ENCODE data around the gene CPLX4.

DNA sequence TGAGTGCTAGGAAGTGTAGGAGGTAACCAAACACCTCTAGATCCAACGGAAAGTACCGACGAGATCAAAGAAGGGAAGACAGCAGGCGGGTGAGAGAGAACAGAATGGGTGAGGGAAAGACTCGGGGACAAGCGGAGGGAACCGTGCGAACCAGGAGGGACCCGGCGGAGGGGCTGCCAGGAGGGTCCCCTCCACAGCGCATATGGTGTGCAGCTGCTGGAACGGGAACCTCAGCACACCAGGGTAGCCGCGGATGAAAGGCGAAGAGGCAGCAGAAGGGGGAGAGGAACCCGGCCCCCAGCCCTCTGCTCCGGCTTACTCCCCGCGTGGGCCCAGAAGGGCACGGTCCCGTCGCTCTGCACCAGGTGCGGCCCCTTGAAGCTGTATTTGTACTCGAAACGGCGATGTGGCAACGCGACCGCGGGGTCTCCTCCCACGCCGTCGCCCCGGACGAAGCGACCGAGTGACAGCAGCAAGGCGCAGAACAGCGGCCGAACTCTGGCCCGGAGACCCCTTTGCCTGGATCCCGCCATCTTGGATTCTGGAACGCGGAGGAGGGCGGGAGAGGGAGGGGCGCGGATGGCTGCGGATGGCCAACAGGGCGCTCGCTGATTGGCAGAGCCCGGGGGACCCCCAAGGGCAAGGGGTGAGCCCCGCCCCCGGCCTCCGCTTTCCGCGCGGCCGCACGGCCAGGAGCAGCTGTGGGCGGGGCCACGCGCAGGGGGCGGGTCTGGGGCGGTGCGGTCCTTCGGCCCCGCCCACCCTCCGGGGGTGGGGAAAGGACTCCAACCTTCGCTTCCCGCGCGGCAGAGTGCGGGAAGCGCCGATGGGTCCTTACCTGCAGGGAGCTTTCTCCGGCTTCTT lies 40.5 kb upstream of the CPLX4 start, which contains the start of gene LMAN1:
- TF ChIP-seq ZNF274 (IDR thresholded peaks at IDR 0.05; ENCODE audit: borderline replicate concordance, extremely low read depth, low read length) (no peak), POLR2A (IDR thresholded peaks at IDR 0.05; ENCODE audit: control extremely low read depth in 1 of 2, low read depth in 2 of 2, low read length in 2 of 2) (peak; percentile 67 to 97), SIRT6 (IDR thresholded peaks at IDR 0.05; ENCODE audit: low read length) (no peak), PHF8 (conservative IDR thresholded peaks at IDR 0.05; ENCODE audit: low read depth, low read length) (peak; percentile 88), SP1 (IDR thresholded peaks at IDR 0.05; ENCODE audit: low read depth, low read length) (peak; percentile 55; the same call in 1 of the 2 replicates), CREB1 (IDR thresholded peaks at IDR 0.05) (no peak), EZH2 (IDR thresholded peaks at IDR 0.05; ENCODE audit: low read depth, low read length, severe bottlenecking) (no peak), TEAD4 (IDR thresholded peaks at IDR 0.05; ENCODE audit: low read depth, low read length) (no peak), SP4 (IDR thresholded peaks at IDR 0.05; ENCODE audit: low read length) (no peak)
- TF ChIP-seq, protein P1, sequence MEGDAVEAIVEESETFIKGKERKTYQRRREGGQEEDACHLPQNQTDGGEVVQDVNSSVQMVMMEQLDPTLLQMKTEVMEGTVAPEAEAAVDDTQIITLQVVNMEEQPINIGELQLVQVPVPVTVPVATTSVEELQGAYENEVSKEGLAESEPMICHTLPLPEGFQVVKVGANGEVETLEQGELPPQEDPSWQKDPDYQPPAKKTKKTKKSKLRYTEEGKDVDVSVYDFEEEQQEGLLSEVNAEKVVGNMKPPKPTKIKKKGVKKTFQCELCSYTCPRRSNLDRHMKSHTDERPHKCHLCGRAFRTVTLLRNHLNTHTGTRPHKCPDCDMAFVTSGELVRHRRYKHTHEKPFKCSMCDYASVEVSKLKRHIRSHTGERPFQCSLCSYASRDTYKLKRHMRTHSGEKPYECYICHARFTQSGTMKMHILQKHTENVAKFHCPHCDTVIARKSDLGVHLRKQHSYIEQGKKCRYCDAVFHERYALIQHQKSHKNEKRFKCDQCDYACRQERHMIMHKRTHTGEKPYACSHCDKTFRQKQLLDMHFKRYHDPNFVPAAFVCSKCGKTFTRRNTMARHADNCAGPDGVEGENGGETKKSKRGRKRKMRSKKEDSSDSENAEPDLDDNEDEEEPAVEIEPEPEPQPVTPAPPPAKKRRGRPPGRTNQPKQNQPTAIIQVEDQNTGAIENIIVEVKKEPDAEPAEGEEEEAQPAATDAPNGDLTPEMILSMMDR (IDR thresholded peaks at IDR 0.05; ENCODE audit: control extremely low read depth in 1 of 3, insufficient read depth in 1 of 3, low read depth in 1 of 3, low read length in 3 of 3) = no peak

Data from H1 (cell line).